HEK293 (cell line): Measurements from ENCODE around the gene IDUA.

ENCODE experiments used
- CTCF ChIP-seq: fragments of 450-650 bp; formaldehyde crosslinking; IDR thresholded peaks from 2 replicates; pipeline ENCODE4 v1.5.1; 2016; ENCODE audit warnings: missing biosample characterization, missing genetic modification characterization
- HIC1 ChIP-seq: fragments of 450-650 bp; formaldehyde crosslinking; IDR thresholded peaks from 2 replicates; pipeline ENCODE4 v1.5.1; 2016; ENCODE audit warnings: missing biosample characterization, missing genetic modification characterization
- KLF16 ChIP-seq: fragments of 450-650 bp; formaldehyde crosslinking; IDR thresholded peaks from 2 replicates; pipeline ENCODE4 v1.5.1; 2017; ENCODE audit warnings: missing biosample characterization, missing genetic modification characterization
- KLF17 ChIP-seq: fragments of 450-650 bp; formaldehyde crosslinking; IDR thresholded peaks from 2 replicates; pipeline ENCODE4 v1.5.1; 2016; ENCODE audit warnings: missing biosample characterization, missing genetic modification characterization
- MYNN ChIP-seq: fragments of 450-650 bp; formaldehyde crosslinking; IDR thresholded peaks from 2 replicates; pipeline ENCODE4 v1.5.1; 2016; ENCODE audit warnings: missing biosample characterization, missing genetic modification characterization, borderline replicate concordance
- OVOL3 ChIP-seq: fragments of 450-650 bp; formaldehyde crosslinking; IDR thresholded peaks from 2 replicates; pipeline ENCODE4 v1.5.1; 2016; ENCODE audit warnings: missing biosample characterization, missing genetic modification characterization
- PATZ1 ChIP-seq: fragments of 450-650 bp; formaldehyde crosslinking; IDR thresholded peaks from 2 replicates; pipeline ENCODE4 v1.5.1; 2016; ENCODE audit warnings: missing biosample characterization, missing genetic modification characterization
- PRDM2 ChIP-seq: fragments of 450-650 bp; formaldehyde crosslinking; IDR thresholded peaks from 2 replicates; pipeline ENCODE4 v1.5.1; 2016; ENCODE audit warnings: missing biosample characterization, missing genetic modification characterization, borderline replicate concordance
- SALL2 ChIP-seq: fragments of 450-650 bp; formaldehyde crosslinking; IDR thresholded peaks from 2 replicates; pipeline ENCODE4 v1.5.0; 2017; ENCODE audit warnings: missing biosample characterization, mild to moderate bottlenecking, missing genetic modification characterization, borderline replicate concordance
- ZBTB7A ChIP-seq: fragments of 450-650 bp; formaldehyde crosslinking; IDR thresholded peaks from 2 replicates; pipeline ENCODE4 v1.5.1; 2016; ENCODE audit warnings: low read depth, missing biosample characterization, missing genetic modification characterization
- ZNF112 ChIP-seq: fragments of 450-650 bp; formaldehyde crosslinking; IDR thresholded peaks from 2 replicates; pipeline ENCODE4 v1.5.0; 2017; ENCODE audit warnings: missing biosample characterization, missing genetic modification characterization
- ZNF114 ChIP-seq: fragments of 450-650 bp; formaldehyde crosslinking; IDR thresholded peaks from 2 replicates; pipeline ENCODE4 v1.5.0; 2017; ENCODE audit warnings: missing biosample characterization, missing genetic modification characterization
- ZNF19 ChIP-seq: fragments of 450-650 bp; formaldehyde crosslinking; IDR thresholded peaks from 2 replicates; pipeline ENCODE4; 2016; ENCODE audit warnings: missing biosample characterization, missing genetic modification characterization, low read depth
- ZNF350 ChIP-seq: fragments of 450-650 bp; formaldehyde crosslinking; IDR thresholded peaks from 2 replicates; pipeline ENCODE4 v1.5.0; 2017; ENCODE audit warnings: missing biosample characterization, mild to moderate bottlenecking, missing genetic modification characterization
- ZNF830 ChIP-seq: fragments of 450-650 bp; IDR thresholded peaks from 2 replicates; pipeline ENCODE4 v1.5.0; 2018; ENCODE audit warnings: missing biosample characterization, missing genetic modification characterization, low read depth, mild to moderate bottlenecking, moderate library complexity
- TF ChIP-seq, protein P1 (sequence below): fragments of 450-650 bp; formaldehyde crosslinking; IDR thresholded peaks from 2 replicates; pipeline ENCODE4 v1.5.1; 2016; ENCODE audit warnings: missing biosample characterization, missing genetic modification characterization
- TF ChIP-seq, protein P2 (sequence below): fragments of 450-650 bp; formaldehyde crosslinking; IDR thresholded peaks from 2 replicates; pipeline ENCODE4 v1.5.1; 2017; ENCODE audit warnings: missing biosample characterization, missing genetic modification characterization
- TF ChIP-seq, protein P3 (sequence below): fragments of 450-650 bp; formaldehyde crosslinking; IDR thresholded peaks from 2 replicates; pipeline ENCODE4 v1.5.1; 2016; ENCODE audit warnings: missing biosample characterization, missing genetic modification characterization

The IDUA gene

DNA sequence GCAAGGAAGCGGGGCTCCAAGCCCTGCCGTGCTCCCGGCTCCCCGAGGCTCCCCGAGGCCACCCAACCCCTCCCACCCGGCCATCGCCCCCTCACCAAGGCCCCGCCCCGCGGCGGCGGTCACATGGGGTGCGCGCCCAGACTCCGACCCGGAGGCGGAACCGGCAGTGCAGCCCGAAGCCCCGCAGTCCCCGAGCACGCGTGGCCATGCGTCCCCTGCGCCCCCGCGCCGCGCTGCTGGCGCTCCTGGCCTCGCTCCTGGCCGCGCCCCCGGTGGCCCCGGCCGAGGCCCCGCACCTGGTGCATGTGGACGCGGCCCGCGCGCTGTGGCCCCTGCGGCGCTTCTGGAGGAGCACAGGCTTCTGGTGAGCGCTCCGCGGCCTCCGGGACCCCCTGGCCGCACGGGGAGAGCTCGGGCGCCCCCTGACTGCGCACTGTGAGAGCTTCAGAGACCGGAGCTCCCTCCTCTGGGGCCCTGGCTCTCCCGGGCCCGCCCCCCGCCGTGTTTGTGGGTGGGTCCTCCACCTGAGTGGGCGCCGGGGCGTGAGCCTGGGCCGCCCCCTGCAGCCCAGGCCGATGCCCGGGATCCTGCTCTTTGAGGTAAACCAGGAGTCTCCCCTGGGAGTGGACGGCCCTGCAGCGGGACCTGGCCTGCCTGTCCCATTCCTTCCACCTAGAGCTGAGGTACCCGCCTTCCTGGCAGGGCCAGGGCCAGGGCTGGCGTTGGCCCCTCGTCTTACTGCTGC lies at the start of gene IDUA (continued):
- TF ChIP-seq PRDM2 (tag by site-specific recombination) (no peak), CTCF (tag by site-specific recombination) (peak; percentile 78), ZNF112 (tag by site-specific recombination) (no peak), ZNF114 (tag by site-specific recombination) (no peak), HIC1 (no peak), PATZ1 (tag by site-specific recombination) (peak; percentile 41), ZNF19 (tag by site-specific recombination) (no peak), OVOL3 (no peak), KLF17 (no peak), ZNF830 (tag by site-specific recombination) (no peak), ZNF350 (tag by site-specific recombination) (no peak), MYNN (tag by site-specific recombination) (no peak), ZBTB7A (no peak), SALL2 (tag by site-specific recombination) (no peak), KLF16 (tag by site-specific recombination) (peak; percentile 18; the same call in 1 of the 2 replicates)
- TF ChIP-seq, protein P1, sequence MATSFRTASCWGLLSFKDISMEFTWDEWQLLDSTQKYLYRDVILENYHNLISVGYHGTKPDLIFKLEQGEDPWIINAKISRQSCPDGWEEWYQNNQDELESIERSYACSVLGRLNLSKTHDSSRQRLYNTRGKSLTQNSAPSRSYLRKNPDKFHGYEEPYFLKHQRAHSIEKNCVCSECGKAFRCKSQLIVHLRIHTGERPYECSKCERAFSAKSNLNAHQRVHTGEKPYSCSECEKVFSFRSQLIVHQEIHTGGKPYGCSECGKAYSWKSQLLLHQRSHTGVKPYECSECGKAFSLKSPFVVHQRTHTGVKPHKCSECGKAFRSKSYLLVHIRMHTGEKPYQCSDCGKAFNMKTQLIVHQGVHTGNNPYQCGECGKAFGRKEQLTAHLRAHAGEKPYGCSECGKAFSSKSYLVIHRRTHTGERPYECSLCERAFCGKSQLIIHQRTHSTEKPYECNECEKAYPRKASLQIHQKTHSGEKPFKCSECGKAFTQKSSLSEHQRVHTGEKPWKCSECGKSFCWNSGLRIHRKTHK (tag by site-specific recombination): no peak
- TF ChIP-seq, protein P2, sequence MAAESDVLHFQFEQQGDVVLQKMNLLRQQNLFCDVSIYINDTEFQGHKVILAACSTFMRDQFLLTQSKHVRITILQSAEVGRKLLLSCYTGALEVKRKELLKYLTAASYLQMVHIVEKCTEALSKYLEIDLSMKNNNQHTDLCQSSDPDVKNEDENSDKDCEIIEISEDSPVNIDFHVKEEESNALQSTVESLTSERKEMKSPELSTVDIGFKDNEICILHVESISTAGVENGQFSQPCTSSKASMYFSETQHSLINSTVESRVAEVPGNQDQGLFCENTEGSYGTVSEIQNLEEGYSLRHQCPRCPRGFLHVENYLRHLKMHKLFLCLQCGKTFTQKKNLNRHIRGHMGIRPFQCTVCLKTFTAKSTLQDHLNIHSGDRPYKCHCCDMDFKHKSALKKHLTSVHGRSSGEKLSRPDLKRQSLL (tag by site-specific recombination): no peak
- TF ChIP-seq, protein P3, sequence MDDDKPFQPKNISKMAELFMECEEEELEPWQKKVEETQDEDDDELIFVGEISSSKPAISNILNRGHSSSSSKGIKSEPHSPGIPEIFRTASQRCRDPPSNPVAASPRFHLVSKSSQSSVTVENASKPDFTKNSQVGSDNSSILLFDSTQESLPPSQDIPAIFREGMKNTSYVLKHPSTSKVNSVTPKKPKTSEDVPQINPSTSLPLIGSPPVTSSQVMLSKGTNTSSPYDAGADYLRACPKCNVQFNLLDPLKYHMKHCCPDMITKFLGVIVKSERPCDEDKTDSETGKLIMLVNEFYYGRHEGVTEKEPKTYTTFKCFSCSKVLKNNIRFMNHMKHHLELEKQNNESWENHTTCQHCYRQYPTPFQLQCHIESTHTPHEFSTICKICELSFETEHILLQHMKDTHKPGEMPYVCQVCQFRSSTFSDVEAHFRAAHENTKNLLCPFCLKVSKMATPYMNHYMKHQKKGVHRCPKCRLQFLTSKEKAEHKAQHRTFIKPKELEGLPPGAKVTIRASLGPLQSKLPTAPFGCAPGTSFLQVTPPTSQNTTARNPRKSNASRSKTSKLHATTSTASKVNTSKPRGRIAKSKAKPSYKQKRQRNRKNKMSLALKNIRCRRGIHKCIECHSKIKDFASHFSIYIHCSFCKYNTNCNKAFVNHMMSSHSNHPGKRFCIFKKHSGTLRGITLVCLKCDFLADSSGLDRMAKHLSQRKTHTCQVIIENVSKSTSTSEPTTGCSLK: no peak
